VCaP (cell line): ENCODE data around the gene ACADVL.

ENCODE experiments used
- H3K27ac ChIP-seq: fragments of 450-650 bp; 2 replicates; pipeline ENCODE4 v1.5.1; 2017
- TF ChIP-seq, protein P1 (sequence below): fragments of 450-650 bp; conservative IDR thresholded peaks from 2 replicates; pipeline ENCODE4 v1.5.1; 2017; ENCODE audit warnings: mild to moderate bottlenecking, moderate library complexity

The ACADVL gene

GRCh38 chr17:7260651-7261378, 41.1 kb downstream of the ACADVL start:
- TF ChIP-seq, protein P1, sequence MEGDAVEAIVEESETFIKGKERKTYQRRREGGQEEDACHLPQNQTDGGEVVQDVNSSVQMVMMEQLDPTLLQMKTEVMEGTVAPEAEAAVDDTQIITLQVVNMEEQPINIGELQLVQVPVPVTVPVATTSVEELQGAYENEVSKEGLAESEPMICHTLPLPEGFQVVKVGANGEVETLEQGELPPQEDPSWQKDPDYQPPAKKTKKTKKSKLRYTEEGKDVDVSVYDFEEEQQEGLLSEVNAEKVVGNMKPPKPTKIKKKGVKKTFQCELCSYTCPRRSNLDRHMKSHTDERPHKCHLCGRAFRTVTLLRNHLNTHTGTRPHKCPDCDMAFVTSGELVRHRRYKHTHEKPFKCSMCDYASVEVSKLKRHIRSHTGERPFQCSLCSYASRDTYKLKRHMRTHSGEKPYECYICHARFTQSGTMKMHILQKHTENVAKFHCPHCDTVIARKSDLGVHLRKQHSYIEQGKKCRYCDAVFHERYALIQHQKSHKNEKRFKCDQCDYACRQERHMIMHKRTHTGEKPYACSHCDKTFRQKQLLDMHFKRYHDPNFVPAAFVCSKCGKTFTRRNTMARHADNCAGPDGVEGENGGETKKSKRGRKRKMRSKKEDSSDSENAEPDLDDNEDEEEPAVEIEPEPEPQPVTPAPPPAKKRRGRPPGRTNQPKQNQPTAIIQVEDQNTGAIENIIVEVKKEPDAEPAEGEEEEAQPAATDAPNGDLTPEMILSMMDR: no peak
- peak overlapping the region; percentile 91 for H3K27ac ChIP-seq

- TF ChIP-seq, protein P1: no peak
- H3K27ac ChIP-seq: peak overlapping the region; percentile 91
These were observed 41.8 kb downstream of the ACADVL start for GRCh38 chr17:7261379-7262191.

GRCh38 chr17:7262192-7262934, 42.6 kb downstream of the ACADVL start, which contains the start of gene CLDN7:
Gene CLDN7 (minus strand): TSS chr17:7262478. CDS start chr17:7262043, 435 bp downstream.
- TF ChIP-seq, protein P1: no peak

DNA sequence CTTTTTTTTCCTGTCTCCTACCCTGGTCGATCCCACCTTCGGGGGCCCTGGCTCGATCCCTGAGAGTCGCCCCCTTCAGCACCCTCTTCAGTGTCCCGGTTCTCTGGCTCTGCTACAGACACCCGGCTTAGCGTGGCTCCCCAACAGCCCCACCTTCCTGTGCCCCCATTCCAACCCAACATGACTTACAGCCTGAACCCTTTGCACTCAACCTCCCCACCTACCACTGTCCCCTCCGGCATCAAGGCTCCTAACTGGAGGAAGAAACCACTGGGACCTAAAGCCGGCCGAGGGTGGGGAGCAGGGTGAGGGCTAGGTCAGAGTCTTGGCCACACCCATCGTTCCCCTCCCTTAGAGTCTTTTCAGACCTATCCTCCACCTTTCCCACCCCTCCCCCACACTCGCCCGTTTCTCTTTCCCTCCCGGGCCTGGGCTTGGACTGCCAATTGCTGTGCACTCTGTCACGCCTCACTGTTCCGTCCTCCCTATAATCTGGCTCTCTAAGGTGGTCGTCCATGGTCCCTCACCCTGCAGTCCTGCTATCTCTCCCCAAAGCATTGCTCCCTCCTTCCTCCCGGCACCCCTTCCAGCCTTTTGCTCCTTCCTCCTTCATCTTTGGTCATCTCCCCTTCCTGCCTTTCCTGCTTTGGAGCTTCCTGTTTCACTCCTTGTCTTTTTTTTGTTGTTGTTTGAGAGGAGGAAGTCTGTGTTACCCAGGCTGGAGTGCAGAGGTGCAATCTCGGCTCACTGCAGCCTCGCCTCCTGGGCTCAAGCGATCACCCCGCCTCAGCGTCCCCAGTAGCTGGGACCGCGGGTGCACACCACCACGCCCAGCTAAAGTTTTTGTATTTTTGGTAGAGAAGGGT, 43.4 kb downstream of the ACADVL start:
- H3K27ac ChIP-seq: peak overlapping the region; percentile 91

More at GRCh38 chr17:7262192-7262934, 42.6 kb downstream of the ACADVL start, which contains the start of gene CLDN7:
- peak within 1 kb of the TSS; percentile 91 for H3K27ac ChIP-seq

GRCh38 chr17:7263801-7264078, 44.0 kb downstream of the ACADVL start:
- peak overlapping the region; percentile 91 for H3K27ac ChIP-seq
- TF ChIP-seq, protein P1: no peak

More for the DNA sequence above, 43.4 kb downstream of the ACADVL start:
- TF ChIP-seq, protein P1: no peak

DNA sequence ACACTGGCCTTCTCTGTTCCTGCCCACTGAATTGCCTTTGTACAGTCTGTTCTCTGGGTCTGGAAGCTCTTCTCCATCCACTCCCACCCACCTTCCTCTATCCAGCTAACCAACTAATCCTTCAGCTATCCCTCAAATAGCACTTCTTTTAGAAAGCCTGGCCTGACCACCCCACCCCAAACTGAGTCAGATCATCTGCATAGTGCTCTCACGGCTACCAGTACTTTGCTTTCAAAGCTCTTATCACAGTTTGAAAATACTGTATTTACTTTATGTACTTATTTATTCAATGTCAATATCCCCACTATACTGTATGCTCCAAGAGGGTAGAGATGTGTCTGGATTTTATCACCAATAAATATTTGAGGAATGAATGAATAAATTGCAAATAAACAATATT, 47.0 kb downstream of the ACADVL start:
- H3K27ac ChIP-seq: no peak overlapping the region
- TF ChIP-seq, protein P1: no peak
